IPS DF 6.9 (cell line): ENCODE results near the gene PACSIN2.
"Not testable (repeated sequence)": the region's sequence is repeated elsewhere in the genome, so short reads cannot be mapped to it uniquely, and the experiment has no call there.

ENCODE experiments used
- DNase-seq: peaks from one replicate; pipeline ENCODE4 v3.0.0-alpha.2; 2013; ENCODE audit warnings: low read depth, low spot score
- H3K27ac ChIP-seq: one replicate; pipeline ENCODE4 v1.5.1; 2013; ENCODE audit warnings: low read length, control low read depth
- H3K27me3 ChIP-seq: 2 replicates; pipeline ENCODE4 v1.6.1; 2013; ENCODE audit warnings: mild to moderate bottlenecking, low read length; ENCODE audit not compliant: control insufficient read depth, insufficient read depth
- H3K36me3 ChIP-seq: 2 replicates; pipeline ENCODE4 v1.6.1; 2013; ENCODE audit warnings: low read length; ENCODE audit not compliant: control insufficient read depth, insufficient read depth
- H3K4me1 ChIP-seq: 2 replicates; pipeline ENCODE4 v1.6.1; 2013; ENCODE audit warnings: low read length; ENCODE audit not compliant: control insufficient read depth, insufficient read depth
- H3K4me3 ChIP-seq: 2 replicates; pipeline ENCODE4 v1.5.1; 2013; ENCODE audit warnings: mild to moderate bottlenecking, low read length
- H3K9me3 ChIP-seq: 2 replicates; pipeline ENCODE4 v1.6.1; 2013; ENCODE audit warnings: low read length, inconsistent platforms; ENCODE audit not compliant: control insufficient read depth, insufficient read depth
- WGBS: extraction: QIAGEN DNeasy Blood & Tissue Kit; methylation state at CpG from one replicate; pipeline ENCODE4 v1.1.7; 2013; ENCODE audit warnings: mixed read lengths, missing lambda C conversion rate; ENCODE audit not compliant: insufficient read length, insufficient coverage; 5-methylcytosine and 5-hydroxymethylcytosine counted together

The PACSIN2 gene

DNA sequence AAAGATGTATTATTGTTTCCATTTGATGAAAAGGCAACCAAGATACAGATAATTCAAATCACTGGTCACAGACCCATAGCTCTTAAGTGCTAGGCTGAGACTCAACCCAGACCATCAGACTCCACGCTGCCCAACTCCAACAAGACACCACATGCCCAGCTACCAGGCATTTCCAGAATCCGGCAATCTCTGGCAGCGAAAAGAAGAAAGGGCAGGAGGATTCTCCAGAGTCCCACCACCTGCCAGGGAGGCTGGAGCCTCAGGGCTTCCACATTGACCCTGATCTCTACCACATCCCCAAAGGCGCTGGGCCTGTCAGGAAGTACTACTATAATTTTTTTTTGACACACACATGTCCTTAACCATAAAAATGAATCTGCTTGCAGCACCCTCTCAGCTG is 96.4 kb downstream of the PACSIN2 start:
- H3K36me3 ChIP-seq: no peaks in the 10 kb centered on the region
- no peak overlapping the region for H3K4me3 ChIP-seq
- no peaks in the 10 kb centered on the region for H3K9me3 ChIP-seq
- DNase-seq: no peak
- H3K27ac ChIP-seq: no peak overlapping the region
- H3K27me3 ChIP-seq: no peaks in the 10 kb centered on the region
- no CpG with 5 or more reads among the region's 4 CpGs for WGBS
- peaks cover 10% of the 10 kb centered on the region; the same call in 1 of the 2 replicates for H3K4me1 ChIP-seq

DNA sequence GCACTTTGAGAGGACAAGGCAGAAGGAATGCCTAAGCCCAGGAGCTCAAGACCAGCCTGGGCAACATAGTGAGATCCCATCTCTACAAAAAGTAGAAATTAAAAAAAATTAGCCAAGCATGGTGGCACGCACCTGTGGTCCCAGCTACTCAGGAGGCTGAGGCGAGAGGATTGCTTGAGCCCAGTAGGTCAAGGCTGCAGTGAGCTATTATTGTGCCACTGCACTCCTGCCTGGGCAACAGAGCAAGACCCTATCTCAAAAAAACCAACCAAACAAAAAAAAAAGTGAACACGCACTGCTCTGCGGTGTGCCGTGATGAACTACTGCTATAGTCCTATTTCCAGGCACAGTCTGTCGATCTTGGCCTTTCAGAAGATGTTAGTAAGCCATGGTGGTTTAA is 97.6 kb downstream of the PACSIN2 start:
- H3K36me3 ChIP-seq, H3K4me3 ChIP-seq, H3K27ac ChIP-seq, DNase-seq, H3K9me3 ChIP-seq, H3K27me3 ChIP-seq: not testable (repeated sequence)
- no CpG with 5 or more reads among the region's 6 CpGs for WGBS
- H3K4me1 ChIP-seq: peaks cover 10% of the 10 kb centered on the region; the same call in 1 of the 2 replicates

GRCh38 chr22:42915980-42916765 is 98.8 kb downstream of the PACSIN2 start:
- Histone ChIP-seq H3K27ac (no peak overlapping the region), H3K9me3 (no peaks in the 10 kb centered on the region), H3K27me3 (no peaks in the 10 kb centered on the region), H3K4me3 (no peak overlapping the region), H3K36me3 (no peaks in the 10 kb centered on the region), H3K4me1 (peaks cover 10% of the 10 kb centered on the region; the same call in 1 of the 2 replicates)
- WGBS: no CpG with 5 or more reads among the region's 17 CpGs
- DNase-seq: peak; percentile 29

DNA sequence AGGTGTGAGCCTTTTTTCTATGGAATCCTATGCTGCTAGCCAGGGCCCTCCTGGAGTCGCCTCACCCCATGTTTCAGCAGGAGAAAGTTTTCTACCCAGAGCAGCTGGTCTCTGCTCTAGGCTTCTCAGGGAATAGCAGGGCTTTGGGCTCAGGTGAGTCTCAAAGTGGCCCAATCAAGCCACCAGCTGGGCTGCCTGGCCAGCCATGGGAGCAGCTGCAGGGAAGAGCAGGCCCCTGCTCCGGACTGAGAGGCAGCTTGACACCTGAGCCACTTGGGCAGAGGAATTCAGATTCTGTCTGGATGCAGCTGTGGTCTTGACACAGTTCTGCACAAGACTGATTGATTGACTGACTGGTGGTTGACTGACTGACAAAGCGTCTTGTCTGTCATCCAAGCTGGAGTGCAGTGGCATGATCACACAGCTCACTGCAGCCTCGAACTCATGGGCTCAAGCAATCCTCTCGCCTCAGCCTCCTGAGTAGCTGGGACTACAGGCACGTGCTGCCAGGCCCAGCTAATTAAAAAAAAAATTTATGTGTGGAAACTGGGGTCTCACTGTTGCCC is 100.4 kb downstream of the PACSIN2 start:
- WGBS: no CpG with 5 or more reads among the region's 6 CpGs
- H3K4me3 ChIP-seq: no peak overlapping the region
- no peaks in the 10 kb centered on the region for H3K9me3 ChIP-seq
- H3K27ac ChIP-seq: no peak overlapping the region
- no peaks in the 10 kb centered on the region for H3K36me3 ChIP-seq
- H3K27me3 ChIP-seq: no peaks in the 10 kb centered on the region
- H3K4me1 ChIP-seq: peaks cover 10% of the 10 kb centered on the region; the same call in 1 of the 2 replicates
- DNase-seq: no peak

DNA sequence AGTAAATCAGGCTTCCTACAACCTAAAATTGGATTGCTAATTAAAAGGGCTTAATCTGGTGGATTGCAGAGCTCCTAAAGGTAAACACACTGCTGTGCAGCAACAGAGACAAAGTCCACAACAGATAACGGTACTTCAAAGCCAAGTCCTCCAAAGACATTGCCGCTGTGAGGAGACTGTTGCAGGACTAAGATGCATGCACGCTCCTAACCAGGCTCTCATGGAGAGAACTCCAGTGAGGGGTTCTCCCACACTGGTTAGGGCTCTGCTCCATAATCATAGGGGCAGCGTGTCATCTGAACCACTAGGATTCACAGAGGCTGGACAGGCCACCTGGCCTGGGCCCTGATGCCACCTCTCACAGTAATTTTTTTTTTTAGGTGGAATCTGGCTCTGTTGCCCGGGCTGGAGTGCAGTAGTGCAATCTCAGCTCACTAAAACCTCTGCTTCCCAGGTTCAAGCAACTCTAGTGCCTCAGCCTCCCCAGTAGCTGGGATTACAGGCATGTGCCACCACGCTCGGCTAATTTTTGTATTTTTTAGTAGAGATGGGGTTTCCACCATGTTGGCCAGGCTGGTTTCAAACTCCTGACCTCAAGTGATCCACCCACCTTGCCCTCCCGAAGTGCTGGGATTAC is 101.0 kb downstream of the PACSIN2 start:
- Histone ChIP-seq H3K4me3 (no peak overlapping the region), H3K36me3 (peaks cover 2% of the 10 kb centered on the region; the same call in 1 of the 2 replicates), H3K27ac (no peak overlapping the region), H3K4me1 (peaks cover 10% of the 10 kb centered on the region; the same call in 1 of the 2 replicates), H3K9me3 (no peaks in the 10 kb centered on the region), H3K27me3 (no peaks in the 10 kb centered on the region)
- DNase-seq: no peak
- WGBS: no CpG with 5 or more reads among the region's 8 CpGs

DNA sequence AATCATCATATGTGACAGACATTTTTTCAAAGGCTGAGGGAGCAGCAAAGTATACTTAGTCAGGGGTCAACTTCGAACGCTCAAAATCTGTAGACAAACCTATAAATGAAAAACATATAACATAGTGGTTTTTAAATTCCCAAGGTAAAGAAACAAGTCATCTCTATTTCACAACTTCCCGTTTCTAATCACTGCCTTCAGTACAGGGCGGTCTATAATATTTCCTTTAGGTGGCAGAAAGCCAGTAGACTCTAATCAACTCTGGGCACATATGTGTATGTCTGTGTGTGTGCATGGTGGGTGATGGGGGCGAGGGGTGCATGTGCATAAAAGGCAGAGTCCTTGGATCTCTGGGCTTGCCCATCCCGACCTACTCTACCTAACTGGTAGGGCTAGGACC is 102.9 kb downstream of the PACSIN2 start:
- Histone ChIP-seq H3K27ac (no peak overlapping the region), H3K4me3 (no peak overlapping the region), H3K9me3 (no peaks in the 10 kb centered on the region), H3K36me3 (peaks cover 2% of the 10 kb centered on the region), H3K4me1 (peaks cover 10% of the 10 kb centered on the region; the same call in 1 of the 2 replicates), H3K27me3 (no peaks in the 10 kb centered on the region)
- DNase-seq: no peak
- no CpG with 5 or more reads among the region's 6 CpGs for WGBS

- H3K9me3 ChIP-seq: no peaks in the 10 kb centered on the region
- H3K4me3 ChIP-seq: no peak overlapping the region
- WGBS: no CpG with 5 or more reads among the region's 10 CpGs
- DNase-seq: no peak
- H3K36me3 ChIP-seq: peaks cover 2% of the 10 kb centered on the region
- peaks cover 7% of the 10 kb centered on the region for H3K4me1 ChIP-seq
- no peak overlapping the region for H3K27ac ChIP-seq
- no peaks in the 10 kb centered on the region for H3K27me3 ChIP-seq
These were observed 104.6 kb downstream of the PACSIN2 start for GRCh38 chr22:42910221-42910942.

GRCh38 chr22:42909363-42910058 is 105.4 kb downstream of the PACSIN2 start:
- H3K27ac ChIP-seq: no peak overlapping the region
- peaks cover 2% of the 10 kb centered on the region for H3K36me3 ChIP-seq
- WGBS: no CpG with 5 or more reads among the region's 14 CpGs
- H3K4me1 ChIP-seq: peaks cover 3% of the 10 kb centered on the region
- no peak for DNase-seq
- no peaks in the 10 kb centered on the region for H3K9me3 ChIP-seq
- no peak overlapping the region for H3K4me3 ChIP-seq
- H3K27me3 ChIP-seq: no peaks in the 10 kb centered on the region

GRCh38 chr22:42908374-42908746 is 106.6 kb downstream of the PACSIN2 start:
- Histone ChIP-seq H3K27ac (no peak overlapping the region), H3K4me3 (no peak overlapping the region), H3K27me3 (no peaks in the 10 kb centered on the region), H3K4me1 (peaks cover 3% of the 10 kb centered on the region), H3K9me3 (no peaks in the 10 kb centered on the region), H3K36me3 (peaks cover 2% of the 10 kb centered on the region)
- WGBS: no CpG with 5 or more reads among the region's 6 CpGs
- DNase-seq: no peak
